Measurements from ENCODE around the gene PEX10.

PEX10 gene

GRCh38 chr1:2431518-2431917 is 19.2 kb upstream of the PEX10 start:
- DNase-seq (ENCODE audit: low read depth) = no peak
- no peak overlapping the region for H3K4me3 ChIP-seq (ENCODE audit: low read length)
- no peak for TF ChIP-seq CTCF (conservative IDR thresholded peaks at IDR 0.05; ENCODE audit: low read length)

GRCh38 chr1:2431103-2431502 is 18.7 kb upstream of the PEX10 start:
- TF ChIP-seq CTCF (conservative IDR thresholded peaks at IDR 0.05; ENCODE audit: low read length) = no peak
- no peak for DNase-seq (ENCODE audit: low read depth)
- H3K4me3 ChIP-seq (ENCODE audit: low read length) = no peak overlapping the region

GRCh38 chr1:2430592-2430973 is 18.2 kb upstream of the PEX10 start:
- TF ChIP-seq CTCF (conservative IDR thresholded peaks at IDR 0.05; ENCODE audit: low read length) = no peak
- H3K4me3 ChIP-seq (ENCODE audit: low read length) = no peak overlapping the region
- no peak for DNase-seq (ENCODE audit: low read depth)

- no peak for DNase-seq (ENCODE audit: low read depth)
- peak; percentile 34 for TF ChIP-seq CTCF (conservative IDR thresholded peaks at IDR 0.05; ENCODE audit: low read length)
- H3K4me3 ChIP-seq (ENCODE audit: low read length) = no peak overlapping the region
Measured at GRCh38 chr1:2429780-2430591, 17.6 kb upstream of the PEX10 start.

- no peak for DNase-seq (ENCODE audit: low read depth)
- H3K4me3 ChIP-seq (ENCODE audit: low read length) = no peak overlapping the region
- TF ChIP-seq CTCF (conservative IDR thresholded peaks at IDR 0.05; ENCODE audit: low read length) = no peak
Measured at GRCh38 chr1:2428490-2428889, 16.1 kb upstream of the PEX10 start.

GRCh38 chr1:2427976-2428375 is 15.6 kb upstream of the PEX10 start:
- DNase-seq (ENCODE audit: low read depth) = no peak
- TF ChIP-seq CTCF (conservative IDR thresholded peaks at IDR 0.05; ENCODE audit: low read length) = no peak
- H3K4me3 ChIP-seq (ENCODE audit: low read length) = no peak overlapping the region

GRCh38 chr1:2427051-2427450 is 14.7 kb upstream of the PEX10 start:
- DNase-seq (ENCODE audit: low read depth) = no peak
- no peak for TF ChIP-seq CTCF (conservative IDR thresholded peaks at IDR 0.05; ENCODE audit: low read length)
- H3K4me3 ChIP-seq (ENCODE audit: low read length) = no peak overlapping the region

All from AG10803 (cell line).